Trophoblast cell (in vitro differentiated cells and primary cell): ENCODE results near the gene ZFAND3.

Experiments used
- DNase-seq, 2 donors: peaks; one replicate each; pipeline ENCODE4 v3.0.0-alpha.2; 2016
- H2AFZ ChIP-seq: 2 replicates; pipeline ENCODE4 v1.6.1; 2013; ENCODE audit warnings: low read length, moderate library complexity, mild to moderate bottlenecking; ENCODE audit not compliant: insufficient read depth, poor library complexity
- H2AK5ac ChIP-seq: 2 replicates; pipeline ENCODE4 v1.6.1; 2013; ENCODE audit warnings: mild to moderate bottlenecking, low read length
- H2BK120ac ChIP-seq: 2 replicates; pipeline ENCODE4 v1.6.1; 2013; ENCODE audit warnings: low read length, mild to moderate bottlenecking, moderate library complexity; ENCODE audit not compliant: insufficient read depth, poor library complexity
- H2BK12ac ChIP-seq: 2 replicates; pipeline ENCODE4 v1.6.1; 2013; ENCODE audit warnings: mild to moderate bottlenecking, low read length, moderate library complexity
- H2BK5ac ChIP-seq: 2 replicates; pipeline ENCODE4 v1.6.1; 2013; ENCODE audit warnings: low read length, low read depth, moderate library complexity, mild to moderate bottlenecking; ENCODE audit not compliant: poor library complexity
- H3K14ac ChIP-seq: 2 replicates; pipeline ENCODE4 v1.6.1; 2013; ENCODE audit warnings: mild to moderate bottlenecking, low read length
- H3K18ac ChIP-seq: 2 replicates; pipeline ENCODE4 v1.6.1; 2013; ENCODE audit warnings: mild to moderate bottlenecking, low read length
- H3K23ac ChIP-seq: 2 replicates; pipeline ENCODE4 v1.6.1; 2013; ENCODE audit warnings: low read length
- H3K27ac ChIP-seq: 2 replicates; pipeline ENCODE4 v1.5.1; 2013; ENCODE audit warnings: low read depth, mild to moderate bottlenecking, inconsistent platforms, low read length, moderate library complexity
- H3K27me3 ChIP-seq: 2 replicates; pipeline ENCODE4 v1.6.1; 2013; ENCODE audit warnings: inconsistent platforms, mild to moderate bottlenecking, low read length, moderate library complexity; ENCODE audit not compliant: insufficient read depth
- H3K36me3 ChIP-seq, 2 experiments: 1 replicate in 1 of 2; 2 replicates in 1 of 2; pipeline ENCODE4 v1.6.1; 2013; ENCODE audit warnings: low read length in 2 of 2, mild to moderate bottlenecking in 2 of 2, moderate library complexity in 1 of 2; ENCODE audit not compliant: insufficient read depth in 2 of 2, control insufficient read depth in 1 of 2
- H3K4ac ChIP-seq: 2 replicates; pipeline ENCODE4 v1.6.1; 2013; ENCODE audit warnings: low read depth, mild to moderate bottlenecking, low read length, moderate library complexity
- H3K4me1 ChIP-seq, 2 experiments: 1 replicate in 1 of 2; 2 replicates in 1 of 2; pipeline ENCODE4 v1.6.1; 2013; ENCODE audit warnings: low read length in 2 of 2, mild to moderate bottlenecking in 2 of 2, moderate library complexity in 1 of 2; ENCODE audit not compliant: insufficient read depth in 2 of 2, control insufficient read depth in 1 of 2
- H3K4me2 ChIP-seq: 2 replicates; pipeline ENCODE4 v1.6.1; 2013; ENCODE audit warnings: inconsistent platforms, mild to moderate bottlenecking, low read length, moderate library complexity
- H3K4me3 ChIP-seq: 2 replicates; pipeline ENCODE4 v1.5.1; 2013; ENCODE audit warnings: mild to moderate bottlenecking, low read depth, low read length, inconsistent platforms
- H3K79me1 ChIP-seq: one replicate; pipeline ENCODE4 v1.6.1; 2013; ENCODE audit warnings: low read length
- H3K79me2 ChIP-seq: 2 replicates; pipeline ENCODE4 v1.6.1; 2013; ENCODE audit warnings: low read length, mild to moderate bottlenecking; ENCODE audit not compliant: control insufficient read depth, insufficient read depth, poor library complexity
- H3K9ac ChIP-seq: 2 replicates; pipeline ENCODE4 v1.6.1; 2013; ENCODE audit warnings: mild to moderate bottlenecking, low read length
- H3K9me3 ChIP-seq: 2 replicates; pipeline ENCODE4 v1.6.1; 2013; ENCODE audit warnings: low read depth, mild to moderate bottlenecking, control low read depth, inconsistent platforms, low read length; ENCODE audit not compliant: insufficient read depth
- H4K12ac ChIP-seq: 2 replicates; pipeline ENCODE4 v1.6.1; 2013; ENCODE audit warnings: low read depth, mild to moderate bottlenecking, low read length, moderate library complexity
- H4K8ac ChIP-seq: 2 replicates; pipeline ENCODE4 v1.6.1; 2013; ENCODE audit warnings: low read depth, mild to moderate bottlenecking, low read length, moderate library complexity
- H4K91ac ChIP-seq: one replicate; pipeline ENCODE4 v1.6.1; 2013; ENCODE audit warnings: low read depth, mild to moderate bottlenecking, low read length, moderate library complexity
- WGBS: extraction: QIAGEN DNeasy Blood & Tissue Kit; methylation state at CpG from one replicate; pipeline ENCODE4 v1.1.7; 2013; ENCODE audit warnings: missing lambda C conversion rate; ENCODE audit not compliant: insufficient read length, insufficient coverage; ENCODE audit errors: extremely low coverage; 5-methylcytosine and 5-hydroxymethylcytosine counted together

The ZFAND3 gene

DNA sequence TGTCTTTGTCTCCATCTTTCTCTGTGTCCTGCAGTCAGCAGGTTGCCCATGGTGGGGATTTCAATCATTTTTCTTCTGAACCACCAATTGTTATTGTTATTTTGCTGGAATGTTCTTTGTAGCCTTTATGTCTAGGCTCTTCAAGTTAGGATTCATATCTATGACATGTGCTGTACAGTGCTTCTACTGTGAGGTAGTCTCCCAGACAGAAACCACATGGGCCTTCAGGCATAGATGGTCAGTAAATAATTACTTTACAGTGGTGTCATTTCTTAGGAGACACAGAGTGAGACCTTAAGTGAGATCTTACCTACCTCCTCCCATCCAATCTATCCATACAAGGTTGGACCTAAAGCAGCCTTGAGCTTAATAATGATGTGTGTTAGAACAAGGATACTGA, 265.5 kb downstream of the ZFAND3 start:
- no peaks in the 10 kb centered on the region for H3K79me1 ChIP-seq
- no peak overlapping the region for H4K12ac ChIP-seq
- DNase-seq: no peak
- H4K91ac ChIP-seq: no peak overlapping the region
- no peak overlapping the region for H2BK12ac ChIP-seq
- no peak overlapping the region for H3K4me3 ChIP-seq
- no peak overlapping the region for H3K14ac ChIP-seq
- H2AK5ac ChIP-seq: no peak overlapping the region
- H3K23ac ChIP-seq: no peak overlapping the region
- no peak overlapping the region for H3K27ac ChIP-seq
- H3K4me1 ChIP-seq: no peaks in the 10 kb centered on the region
- H3K9ac ChIP-seq: no peak overlapping the region
- no peak overlapping the region for H3K4ac ChIP-seq
- no peaks in the 10 kb centered on the region for H3K9me3 ChIP-seq
- no peak overlapping the region for H3K18ac ChIP-seq
- no peaks in the 10 kb centered on the region for H3K79me2 ChIP-seq
- H3K27me3 ChIP-seq: no peaks in the 10 kb centered on the region
- no peak overlapping the region for H3K4me2 ChIP-seq
- H3K36me3 ChIP-seq: peaks cover 0 to 3% of the 10 kb centered on the region in 2 experiments
- H2AFZ ChIP-seq: no peak overlapping the region
- H2BK5ac ChIP-seq: no peak overlapping the region
- no peak overlapping the region for H2BK120ac ChIP-seq
- no peak overlapping the region for H4K8ac ChIP-seq

DNA sequence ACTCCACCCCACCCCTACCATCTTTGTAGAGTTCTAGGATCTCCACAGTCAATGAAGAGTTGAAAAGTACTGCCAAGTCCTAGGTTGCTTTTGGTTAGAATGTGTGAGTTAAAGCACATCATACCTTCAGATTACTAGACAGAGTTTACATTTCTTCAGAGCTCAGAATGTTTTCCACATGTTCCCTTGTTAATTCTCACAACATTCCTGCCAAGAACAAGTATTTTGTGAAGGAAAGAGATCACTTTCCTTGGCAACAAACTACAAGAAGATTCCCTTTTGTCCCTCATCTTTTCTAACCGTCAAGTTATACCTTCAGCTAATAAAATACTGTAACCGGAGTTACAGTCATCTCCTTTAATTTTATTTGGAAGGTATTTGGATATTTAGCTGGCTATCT, 266.8 kb downstream of the ZFAND3 start:
- Histone ChIP-seq H4K12ac (no peak overlapping the region), H3K27me3 (no peaks in the 10 kb centered on the region), H2BK120ac (no peak overlapping the region), H3K18ac (no peak overlapping the region), H3K4me2 (no peak overlapping the region), H2AFZ (no peak overlapping the region), H3K27ac (no peak overlapping the region), H2BK5ac (no peak overlapping the region), H3K9me3 (no peaks in the 10 kb centered on the region), H3K23ac (no peak overlapping the region), H3K4ac (no peak overlapping the region), H2AK5ac (no peak overlapping the region), H3K79me1 (no peaks in the 10 kb centered on the region), H3K79me2 (no peaks in the 10 kb centered on the region), H3K14ac (no peak overlapping the region), H3K9ac (no peak overlapping the region), H3K4me3 (no peak overlapping the region), H3K4me1 (no peaks in the 10 kb centered on the region), H4K8ac (no peak overlapping the region), H3K36me3 (peaks cover 0 to 3% of the 10 kb centered on the region in 2 experiments), H2BK12ac (no peak overlapping the region), H4K91ac (no peak overlapping the region)
- WGBS: no CpG with 5 or more reads among the region's 2 CpGs
- DNase-seq: no peak

GRCh38 chr6:38088010-38088409, 268.5 kb downstream of the ZFAND3 start:
- Histone ChIP-seq H3K4me2 (no peak overlapping the region), H3K23ac (no peak overlapping the region), H3K9ac (no peak overlapping the region), H2BK5ac (no peak overlapping the region), H3K27me3 (no peaks in the 10 kb centered on the region), H3K14ac (no peak overlapping the region), H3K9me3 (no peaks in the 10 kb centered on the region), H2AK5ac (no peak overlapping the region), H3K36me3 (no peaks in the 10 kb centered on the region), H3K27ac (no peak overlapping the region), H3K4ac (no peak overlapping the region), H3K4me3 (no peak overlapping the region), H3K18ac (no peak overlapping the region), H4K12ac (no peak overlapping the region), H4K8ac (no peak overlapping the region), H3K79me2 (no peaks in the 10 kb centered on the region), H3K4me1 (no peaks in the 10 kb centered on the region), H4K91ac (no peak overlapping the region), H2AFZ (no peak overlapping the region), H2BK12ac (no peak overlapping the region), H2BK120ac (no peak overlapping the region), H3K79me1 (no peaks in the 10 kb centered on the region)
- WGBS: no CpG with 5 or more reads among the region's 2 CpGs
- DNase-seq: no peak

DNA sequence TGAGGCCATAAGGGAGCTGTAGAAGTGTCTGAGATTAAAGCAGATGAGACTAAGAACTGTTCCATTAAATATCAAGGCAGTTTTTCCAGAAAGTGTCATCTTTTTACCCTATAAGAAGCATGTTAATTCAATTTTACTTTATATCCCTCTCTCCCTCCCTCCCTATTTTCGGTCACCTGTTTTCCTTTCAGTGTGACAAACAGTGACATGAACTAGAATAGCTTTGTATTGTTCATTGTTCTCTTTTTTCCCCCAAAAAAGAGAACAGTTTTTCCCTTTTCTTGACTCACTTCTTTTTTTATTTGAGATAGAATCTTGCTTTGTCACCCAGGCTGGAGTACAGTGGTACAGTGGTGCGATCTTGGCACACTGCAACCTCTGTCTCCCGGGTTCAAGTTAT, 269.3 kb downstream of the ZFAND3 start:
- Histone ChIP-seq H3K9ac (no peak overlapping the region), H4K8ac (no peak overlapping the region), H2BK120ac (no peak overlapping the region), H3K36me3 (no peaks in the 10 kb centered on the region), H3K9me3 (no peaks in the 10 kb centered on the region), H3K79me2 (no peaks in the 10 kb centered on the region), H3K4ac (no peak overlapping the region), H3K23ac (no peak overlapping the region), H2BK12ac (no peak overlapping the region), H3K18ac (no peak overlapping the region), H3K4me2 (no peak overlapping the region), H3K27me3 (no peaks in the 10 kb centered on the region), H2BK5ac (no peak overlapping the region), H2AK5ac (no peak overlapping the region), H3K4me3 (no peak overlapping the region), H3K79me1 (no peaks in the 10 kb centered on the region), H4K91ac (no peak overlapping the region), H3K14ac (no peak overlapping the region), H3K4me1 (no peaks in the 10 kb centered on the region), H2AFZ (no peak overlapping the region), H3K27ac (no peak overlapping the region), H4K12ac (no peak overlapping the region)
- no CpG with 5 or more reads among the region's 3 CpGs for WGBS
- no peak for DNase-seq
